IMR-90 (cell line): Measurements from ENCODE around the gene ZNF587B.

Experiments
- CEBPB ChIP-seq: IDR thresholded peaks from 2 replicates; pipeline ENCODE4 v1.6.1; 2012; ENCODE audit warnings: low read depth, low read length, improper control_type of control experiment
- CTCF ChIP-seq: conservative IDR thresholded peaks from 2 replicates; pipeline ENCODE4 v1.5.1; 2012; ENCODE audit warnings: mild to moderate bottlenecking, low read depth, low read length, improper control_type of control experiment
- FOS ChIP-seq: fragments of 150-350 bp; IDR thresholded peaks from 2 replicates; pipeline ENCODE4 v1.6.1; 2016; ENCODE audit warnings: low read depth, low read length
- MXI1 ChIP-seq: IDR thresholded peaks from 2 replicates; pipeline ENCODE4 v1.6.1; 2012; ENCODE audit warnings: low read depth, mild to moderate bottlenecking, low read length, moderate library complexity, borderline replicate concordance
- POLR2A ChIP-seq: IDR thresholded peaks from 2 replicates; pipeline ENCODE4 v1.6.1; 2012; ENCODE audit warnings: mild to moderate bottlenecking, low read depth, low read length
- RAD21 ChIP-seq: IDR thresholded peaks from 2 replicates; pipeline ENCODE4 v1.6.1; 2012; ENCODE audit warnings: low read length, improper control_type of control experiment
- RFX5 ChIP-seq: IDR thresholded peaks from 2 replicates; pipeline ENCODE4 v1.8.0; 2012; ENCODE audit warnings: low read depth, mild to moderate bottlenecking, low read length, moderate library complexity
- SMC3 ChIP-seq: fragments of 150-350 bp; IDR thresholded peaks from 2 replicates; pipeline ENCODE4 v1.6.1; 2016; ENCODE audit warnings: low read depth, mild to moderate bottlenecking, antibody characterized with exemption, low read length, moderate library complexity
- USF2 ChIP-seq: fragments of 150-350 bp; IDR thresholded peaks from 2 replicates; pipeline ENCODE4 v1.6.1; 2017; ENCODE audit warnings: mild to moderate bottlenecking, antibody characterized with exemption, low read length, low read depth

DNA sequence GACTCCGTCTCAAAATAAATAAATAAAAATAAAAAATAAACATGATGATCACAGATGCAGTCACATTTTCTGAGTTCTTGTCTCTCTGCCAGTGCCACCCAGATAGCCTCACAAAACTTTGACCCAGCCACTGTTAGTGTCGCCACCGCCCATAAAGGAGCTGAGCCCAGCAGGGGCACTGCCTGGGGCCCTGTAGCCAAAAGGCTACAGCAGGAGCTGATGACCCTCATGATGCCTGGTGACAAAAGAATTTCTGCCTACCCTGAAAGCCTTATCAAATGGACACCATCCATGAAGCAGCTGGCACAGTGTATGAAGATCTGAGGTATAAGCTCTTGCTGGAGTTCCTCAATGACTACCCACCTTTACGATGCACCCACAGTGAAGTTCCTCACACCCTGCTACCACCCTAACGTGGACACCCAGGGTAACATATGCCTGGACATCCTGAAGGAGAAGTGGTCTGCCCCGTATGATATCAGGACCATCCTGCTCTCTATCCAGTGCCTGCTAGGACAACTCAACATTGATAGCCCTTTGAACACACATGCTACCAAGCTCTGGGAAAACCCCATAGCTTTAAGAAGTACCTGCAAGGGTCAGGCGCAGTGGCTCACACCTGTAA, 37.9 kb downstream of the ZNF587B start:
- TF ChIP-seq CTCF (no peak), CEBPB (no peak), RFX5 (no peak), POLR2A (no peak), USF2 (no peak), SMC3 (no peak), RAD21 (no peak), FOS (no peak), MXI1 (no peak)
